ENCODE results near the gene L3MBTL1. TPM values are rescaled to one million over a fixed set of nuclear protein-coding genes. Genes with fewer than 3 reads are reported as not detected.

L3MBTL1 gene
- total and polyA plus RNA-seq, 2 of the 4 experiments (the other 2 are of a cell fraction): 2.2 to 4.5 TPM

DNA sequence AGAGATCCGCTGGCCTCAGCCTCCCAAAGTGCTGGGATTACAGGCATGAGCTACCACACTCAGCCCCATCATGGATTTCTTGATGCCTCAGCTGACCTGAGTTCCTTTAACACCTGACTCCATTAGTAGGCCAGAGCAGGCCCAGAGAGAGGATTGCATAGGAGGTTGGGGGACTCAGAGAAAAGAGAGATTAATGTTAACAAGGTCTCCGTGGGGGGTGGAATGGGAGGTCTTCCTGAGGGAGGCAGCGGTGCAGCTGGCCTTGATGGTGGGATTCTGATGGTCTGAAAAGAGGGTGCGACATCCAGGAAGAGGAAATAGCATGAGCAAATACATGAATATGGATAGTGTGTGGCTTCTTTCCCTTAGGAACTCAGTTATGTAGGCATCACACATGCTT lies 61.2 kb downstream of the L3MBTL1 start:
- Histone ChIP-seq H3K4ac (ENCODE audit: low read depth, low read length) (no peak overlapping the region), H2AFZ (replicated peaks; ENCODE audit: low read length, poor library complexity) (no peak overlapping the region), H3K9ac (ENCODE audit: low read depth, low read length) (no peak overlapping the region), H4K20me1 (ENCODE audit: insufficient read depth, low read length) (no peaks in the 10 kb centered on the region), H3K4me2 (ENCODE audit: low read depth, low read length) (no peak overlapping the region), H4K8ac (ENCODE audit: low read depth in 2 of 2, low read length in 2 of 2) (no peak overlapping the region), H3K14ac (replicated peaks; ENCODE audit: low read depth, low read length) (no peak overlapping the region), H2AK5ac (ENCODE audit: low read depth, low read length) (no peak overlapping the region), H2BK15ac (ENCODE audit: low read depth, low read length) (no peak overlapping the region), H3K9me1 (ENCODE audit: insufficient read depth, low read length) (no peaks in the 10 kb centered on the region; the same call in 1 of the 2 replicates), H3K23ac (ENCODE audit: low read depth, low read length) (no peak overlapping the region), H3K79me1 (ENCODE audit: low read depth in 1 of 2, low read length in 2 of 2) (no peaks in the 10 kb centered on the region), H3K56ac (ENCODE audit: extremely low read depth, insufficient read depth, low read length) (no peak overlapping the region), H3K9me3 (ENCODE audit: control insufficient read depth, insufficient read depth, low read length) (no peaks in the 10 kb centered on the region), H2AK9ac (replicated peaks; ENCODE audit: low read depth, low read length, poor library complexity) (no peak overlapping the region), H3K36me3 (ENCODE audit: control insufficient read depth, insufficient read depth, low read length) (no peaks in the 10 kb centered on the region), H3K27me3 (ENCODE audit: control insufficient read depth, insufficient read depth, low read length) (peaks cover 11% of the 10 kb centered on the region; the same call in 1 of the 2 replicates), H3K18ac (ENCODE audit: low read depth, low read length) (no peak overlapping the region), H3K4me3 (ENCODE audit: insufficient read depth, low read depth, low read length) (no peak overlapping the region), H3K27ac (ENCODE audit: insufficient read depth, low read length) (no peak overlapping the region), H2BK5ac (ENCODE audit: low read depth, low read length, poor library complexity, severe bottlenecking) (no peak overlapping the region), H4K91ac (ENCODE audit: insufficient read depth, low read depth, low read length) (no peak overlapping the region), H2BK120ac (ENCODE audit: low read depth, low read length) (no peak overlapping the region), H2BK20ac (ENCODE audit: low read depth, low read length) (no peak overlapping the region), H4K5ac (ENCODE audit: low read depth, low read length) (no peak overlapping the region), H3K4me1 (ENCODE audit: control insufficient read depth, insufficient read depth, low read length) (no peaks in the 10 kb centered on the region)
- POLR2A ChIA-PET (ENCODE audit: unreplicated experiment): no interaction called here
- dilution Hi-C loops (cut with HindIII; ENCODE audit: low sequenced_read_pairs, unreplicated experiment) (no loop called here), intact Hi-C loops (cut with micrococcal nuclease) (no loop called here), in situ Hi-C loops (cut with MboI; ENCODE audit: low sequenced_read_pairs) (no loop called here)
- TF ChIP-seq RAD21 (IDR thresholded peaks at IDR 0.05; ENCODE audit: low read length) (no peak), RCOR1 (IDR thresholded peaks at IDR 0.05; ENCODE audit: insufficient replicate concordance, low read length) (no peak), FOS (IDR thresholded peaks at IDR 0.05; ENCODE audit: low read depth, low read length) (no peak), POLR2A (IDR thresholded peaks at IDR 0.05; ENCODE audit: low read depth, low read length) (no peak), NFE2L2 (IDR thresholded peaks at IDR 0.05; ENCODE audit: low read depth, low read length) (no peak), MAFK (IDR thresholded peaks at IDR 0.05; ENCODE audit: low read depth, low read length) (no peak), SMC3 (IDR thresholded peaks at IDR 0.05; ENCODE audit: low read depth, low read length) (no peak), MXI1 (IDR thresholded peaks at IDR 0.05; ENCODE audit: borderline replicate concordance, low read depth, low read length) (no peak), CEBPB (IDR thresholded peaks at IDR 0.05; ENCODE audit: low read depth, low read length) (no peak), CHD1 (IDR thresholded peaks at IDR 0.05; ENCODE audit: low read depth, low read length) (no peak), MAZ (IDR thresholded peaks at IDR 0.05; ENCODE audit: borderline replicate concordance, low read depth, low read length) (no peak), BHLHE40 (IDR thresholded peaks at IDR 0.05; ENCODE audit: low read depth, low read length) (no peak), RFX5 (IDR thresholded peaks at IDR 0.05; ENCODE audit: low read depth, low read length) (no peak)
- TF ChIP-seq, protein P1, sequence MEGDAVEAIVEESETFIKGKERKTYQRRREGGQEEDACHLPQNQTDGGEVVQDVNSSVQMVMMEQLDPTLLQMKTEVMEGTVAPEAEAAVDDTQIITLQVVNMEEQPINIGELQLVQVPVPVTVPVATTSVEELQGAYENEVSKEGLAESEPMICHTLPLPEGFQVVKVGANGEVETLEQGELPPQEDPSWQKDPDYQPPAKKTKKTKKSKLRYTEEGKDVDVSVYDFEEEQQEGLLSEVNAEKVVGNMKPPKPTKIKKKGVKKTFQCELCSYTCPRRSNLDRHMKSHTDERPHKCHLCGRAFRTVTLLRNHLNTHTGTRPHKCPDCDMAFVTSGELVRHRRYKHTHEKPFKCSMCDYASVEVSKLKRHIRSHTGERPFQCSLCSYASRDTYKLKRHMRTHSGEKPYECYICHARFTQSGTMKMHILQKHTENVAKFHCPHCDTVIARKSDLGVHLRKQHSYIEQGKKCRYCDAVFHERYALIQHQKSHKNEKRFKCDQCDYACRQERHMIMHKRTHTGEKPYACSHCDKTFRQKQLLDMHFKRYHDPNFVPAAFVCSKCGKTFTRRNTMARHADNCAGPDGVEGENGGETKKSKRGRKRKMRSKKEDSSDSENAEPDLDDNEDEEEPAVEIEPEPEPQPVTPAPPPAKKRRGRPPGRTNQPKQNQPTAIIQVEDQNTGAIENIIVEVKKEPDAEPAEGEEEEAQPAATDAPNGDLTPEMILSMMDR (conservative IDR thresholded peaks at IDR 0.05; ENCODE audit: low read depth, low read length): no peak
- TF ChIP-seq, protein P2, sequence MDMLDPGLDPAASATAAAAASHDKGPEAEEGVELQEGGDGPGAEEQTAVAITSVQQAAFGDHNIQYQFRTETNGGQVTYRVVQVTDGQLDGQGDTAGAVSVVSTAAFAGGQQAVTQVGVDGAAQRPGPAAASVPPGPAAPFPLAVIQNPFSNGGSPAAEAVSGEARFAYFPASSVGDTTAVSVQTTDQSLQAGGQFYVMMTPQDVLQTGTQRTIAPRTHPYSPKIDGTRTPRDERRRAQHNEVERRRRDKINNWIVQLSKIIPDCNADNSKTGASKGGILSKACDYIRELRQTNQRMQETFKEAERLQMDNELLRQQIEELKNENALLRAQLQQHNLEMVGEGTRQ (IDR thresholded peaks at IDR 0.05; ENCODE audit: low read depth, low read length): no peak
- TF ChIP-seq, protein P3, sequence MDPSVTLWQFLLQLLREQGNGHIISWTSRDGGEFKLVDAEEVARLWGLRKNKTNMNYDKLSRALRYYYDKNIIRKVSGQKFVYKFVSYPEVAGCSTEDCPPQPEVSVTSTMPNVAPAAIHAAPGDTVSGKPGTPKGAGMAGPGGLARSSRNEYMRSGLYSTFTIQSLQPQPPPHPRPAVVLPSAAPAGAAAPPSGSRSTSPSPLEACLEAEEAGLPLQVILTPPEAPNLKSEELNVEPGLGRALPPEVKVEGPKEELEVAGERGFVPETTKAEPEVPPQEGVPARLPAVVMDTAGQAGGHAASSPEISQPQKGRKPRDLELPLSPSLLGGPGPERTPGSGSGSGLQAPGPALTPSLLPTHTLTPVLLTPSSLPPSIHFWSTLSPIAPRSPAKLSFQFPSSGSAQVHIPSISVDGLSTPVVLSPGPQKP (IDR thresholded peaks at IDR 0.05; ENCODE audit: borderline replicate concordance, low read depth, low read length): no peak
- DNase-seq (no peak), ATAC-seq (ENCODE audit: low read depth) (no peak)
- no CpG with 5 or more reads among the region's 4 CpGs for WGBS, 2 experiments (ENCODE audit: extremely low coverage in 2 of 2, insufficient read length in 1 of 2)
- CTCF ChIA-PET: no interaction called here
- no TSS peak for BruUV-seq (replicated peaks)

Measured in IMR-90 (cell line).